Natural killer cell (primary cell): ENCODE results near the gene KIF5C. TPM values are rescaled to one million over a fixed set of nuclear protein-coding genes. Genes with fewer than 3 reads are reported as not detected.

Experiments used
- ATAC-seq, 3 donors: fragments of 150-1000 bp in 2 of 3; fragments of 200-7000 bp in 1 of 3; cut with Tn5 transposase; 1 replicate in 1 of 3; 2 replicates in 2 of 3; pipeline ENCODE4 v1.10.0; 2021; ENCODE audit warnings: mild to moderate bottlenecking in 2 of 3, moderate library complexity in 2 of 3
- DNase-seq, 2 donors: peaks; one replicate each; pipeline versions ENCODE4 v3.0.0 to v3.0.0-alpha.2; 2013 to 2021; ENCODE audit warnings: mixed read lengths in 1 of 2
- H3K27ac ChIP-seq: one replicate; pipeline ENCODE4 v1.5.1; 2013; ENCODE audit warnings: mild to moderate bottlenecking, low read length
- H3K27me3 ChIP-seq: one replicate; pipeline ENCODE4 v1.6.1; 2013; ENCODE audit warnings: low read length; ENCODE audit not compliant: control insufficient read depth, insufficient read depth
- H3K36me3 ChIP-seq: one replicate; pipeline ENCODE4 v1.6.1; 2013; ENCODE audit warnings: low read length; ENCODE audit not compliant: control insufficient read depth, insufficient read depth
- H3K4me1 ChIP-seq: one replicate; pipeline ENCODE4 v1.6.1; 2013; ENCODE audit warnings: low read length; ENCODE audit not compliant: control insufficient read depth, insufficient read depth
- H3K4me3 ChIP-seq: one replicate; pipeline ENCODE4 v1.5.1; 2013; ENCODE audit warnings: low read length
- H3K9me3 ChIP-seq: one replicate; pipeline ENCODE4 v1.6.1; 2013; ENCODE audit warnings: low read length; ENCODE audit not compliant: control insufficient read depth, insufficient read depth
- H3K27ac Mint-ChIP-seq, 2 donors: one replicate each; pipeline ENCODE4 v1.8.0; 2022; ENCODE audit warnings: mild to moderate bottlenecking in 2 of 2, mixed read lengths in 2 of 2, moderate library complexity in 1 of 2
- H3K27me3 Mint-ChIP-seq, 2 donors: one replicate each; pipeline ENCODE4 v1.8.0; 2022; ENCODE audit warnings: low read depth in 2 of 2, mixed read lengths in 2 of 2
- H3K36me3 Mint-ChIP-seq: one replicate; pipeline ENCODE4 v1.8.0; 2022; ENCODE audit warnings: mixed read lengths
- H3K4me1 Mint-ChIP-seq, 2 donors: one replicate each; pipeline ENCODE4 v1.8.0; 2022; ENCODE audit warnings: mixed read lengths in 2 of 2
- H3K4me3 Mint-ChIP-seq: one replicate; pipeline ENCODE4 v1.8.0; 2022; ENCODE audit warnings: mild to moderate bottlenecking, moderate library complexity, mixed read lengths
- H3K9me3 Mint-ChIP-seq, 2 donors: one replicate each; pipeline ENCODE4 v1.8.0; 2022; ENCODE audit warnings: mixed read lengths in 2 of 2
- CTCF ChIP-seq: fragments of 200-600 bp; IDR thresholded peaks from one replicate; pipeline ENCODE4 v1.8.0; 2022; ENCODE audit warnings: antibody characterized with exemption
- WGBS: methylation state at CpG from one replicate; pipeline ENCODE4 v1.1.7; 2013; ENCODE audit warnings: missing lambda C conversion rate; ENCODE audit not compliant: insufficient coverage; 5-methylcytosine and 5-hydroxymethylcytosine counted together
- intact Hi-C: fragments of 100-400 bp; cut with micrococcal nuclease; formaldehyde crosslinking; loops from one replicate; pipeline ENCODE4 v1.14.2; 2022
- total RNA-seq, 4 donors: library from RNA; stranded (reverse); fragments of 120-200 nt in 1 of 4; gene quantifications; one replicate each; pipeline versions ENCODE4 v1.2.3 to v1.2.4, GENCODE V29; 2013 to 2022

KIF5C gene
- total RNA-seq, 3 donors from 2014 or later (not counting 1 experiment from before 2014, with no cell fraction given): 0.42 to 2.7 (median 1.8) TPM

- ATAC-seq (no peak), DNase-seq (no peak)
- intact Hi-C loops: loop anchor here (1.0 to 10.0 kb wide), 4 partner anchors 65 to 1054 kb away; no protein-coding TSS in a partner anchor
- no peaks in the 10 kb centered on the region for H3K36me3 ChIP-seq
- no peaks in the 10 kb centered on the region for H3K9me3 Mint-ChIP-seq
- H3K4me3 ChIP-seq: no peak overlapping the region
- no peak overlapping the region for H3K27ac Mint-ChIP-seq
- no peak for TF ChIP-seq CTCF
- no peaks in the 10 kb centered on the region for H3K9me3 ChIP-seq
- no peaks in the 10 kb centered on the region for H3K4me1 ChIP-seq
- 87% methylated on average over 6 of the region's 6 CpGs for WGBS
- no peak overlapping the region for H3K27ac ChIP-seq
- H3K36me3 Mint-ChIP-seq: no peaks in the 10 kb centered on the region
- H3K4me3 Mint-ChIP-seq: no peak overlapping the region
- peaks cover 5% of the 10 kb centered on the region in 2 donors for H3K27me3 Mint-ChIP-seq
- no peaks in the 10 kb centered on the region for H3K27me3 ChIP-seq
- peaks cover 5% of the 10 kb centered on the region in 2 donors for H3K4me1 Mint-ChIP-seq
These were observed 115.9 kb downstream of the KIF5C start for GRCh38 chr2:148990968-148991367.

GRCh38 chr2:148992448-148992847 is 117.4 kb downstream of the KIF5C start:
- no peaks in the 10 kb centered on the region for H3K9me3 ChIP-seq
- TF ChIP-seq CTCF: no peak
- no peaks in the 10 kb centered on the region for H3K4me1 ChIP-seq
- no peaks in the 10 kb centered on the region for H3K27me3 ChIP-seq
- no peak for ATAC-seq
- intact Hi-C loops: loop anchor here (10.0 kb wide), 1 partner anchor 488 kb away; no protein-coding TSS in a partner anchor
- no peak overlapping the region for H3K27ac ChIP-seq
- H3K4me1 Mint-ChIP-seq: peaks cover 5% of the 10 kb centered on the region in 2 donors
- H3K27ac Mint-ChIP-seq: no peak overlapping the region
- H3K36me3 ChIP-seq: no peaks in the 10 kb centered on the region
- no peak overlapping the region for H3K4me3 Mint-ChIP-seq
- H3K9me3 Mint-ChIP-seq: no peaks in the 10 kb centered on the region
- H3K27me3 Mint-ChIP-seq: peaks cover 5% of the 10 kb centered on the region in 2 donors
- no peak overlapping the region for H3K4me3 ChIP-seq
- no peaks in the 10 kb centered on the region for H3K36me3 Mint-ChIP-seq
- DNase-seq: no peak

DNA sequence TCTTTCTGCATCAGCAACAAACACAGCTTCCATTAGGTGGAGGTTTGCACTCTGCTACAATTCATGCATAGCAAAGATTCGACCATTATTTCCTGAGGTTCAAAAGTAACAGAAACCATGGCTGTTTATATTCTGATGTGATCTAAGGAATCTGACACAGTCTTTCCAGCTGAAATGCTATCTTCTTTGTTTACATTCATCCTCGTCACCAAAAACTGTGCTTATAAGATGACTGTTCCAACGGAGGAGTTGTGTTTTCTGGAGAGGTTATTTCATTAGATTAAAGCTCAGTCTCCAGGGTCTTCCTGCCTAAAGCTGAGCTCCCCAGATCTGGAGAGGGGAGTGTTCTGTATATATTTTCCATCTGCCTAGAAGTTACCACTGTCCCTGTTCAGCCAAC is 118.3 kb downstream of the KIF5C start:
- Histone ChIP-seq H3K27ac (no peak overlapping the region), H3K27me3 (no peaks in the 10 kb centered on the region), H3K9me3 (no peaks in the 10 kb centered on the region), H3K4me1 (no peaks in the 10 kb centered on the region), H3K36me3 (no peaks in the 10 kb centered on the region), H3K4me3 (no peak overlapping the region)
- DNase-seq: no peak
- ATAC-seq: no peak
- no peaks in the 10 kb centered on the region for H3K9me3 Mint-ChIP-seq
- TF ChIP-seq CTCF: no peak
- peaks cover 5 to 9% of the 10 kb centered on the region in 2 donors for H3K27me3 Mint-ChIP-seq
- H3K27ac Mint-ChIP-seq: no peak overlapping the region
- intact Hi-C loops: loop anchor here (10.0 kb wide), 1 partner anchor 489 kb away; no protein-coding TSS in a partner anchor
- WGBS: 86% methylated on average over 1 of the region's 3 CpGs
- no peaks in the 10 kb centered on the region for H3K36me3 Mint-ChIP-seq
- H3K4me1 Mint-ChIP-seq: peaks cover 5% of the 10 kb centered on the region in 2 donors
- H3K4me3 Mint-ChIP-seq: no peak overlapping the region

DNA sequence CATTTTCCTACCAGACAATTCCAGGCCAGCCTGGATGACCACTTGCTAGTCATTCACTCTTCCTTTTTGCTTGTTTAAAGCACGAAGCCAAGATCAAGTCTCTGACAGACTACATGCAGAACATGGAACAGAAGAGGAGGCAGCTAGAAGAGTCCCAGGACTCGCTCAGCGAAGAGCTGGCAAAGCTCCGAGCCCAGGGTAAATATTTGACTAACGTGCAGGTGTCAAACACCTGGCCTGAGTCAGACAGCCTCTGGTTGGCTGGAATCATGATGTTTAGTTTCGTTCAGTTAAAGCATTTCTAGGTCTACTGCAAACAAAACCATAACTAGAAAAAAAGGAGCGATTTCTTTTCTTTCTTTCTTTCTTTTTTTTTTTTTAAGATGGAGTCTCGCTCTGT is 119.3 kb downstream of the KIF5C start:
- Histone ChIP-seq H3K27me3 (no peaks in the 10 kb centered on the region), H3K4me3 (no peak overlapping the region), H3K36me3 (no peaks in the 10 kb centered on the region), H3K4me1 (no peaks in the 10 kb centered on the region), H3K9me3 (no peaks in the 10 kb centered on the region), H3K27ac (no peak overlapping the region)
- TF ChIP-seq CTCF: no peak
- intact Hi-C loops: loop anchor here (10.0 kb wide), 1 partner anchor 490 kb away; no protein-coding TSS in a partner anchor
- Mint-ChIP-seq H3K4me1 (peaks cover 5% of the 10 kb centered on the region in 2 donors), H3K36me3 (no peaks in the 10 kb centered on the region), H3K27ac (no peak overlapping the region), H3K9me3 (no peaks in the 10 kb centered on the region), H3K4me3 (no peak overlapping the region), H3K27me3 (peaks cover 5 to 9% of the 10 kb centered on the region in 2 donors)
- no peak for ATAC-seq
- no peak for DNase-seq
- WGBS: 95% methylated on average over 8 of the region's 8 CpGs
